NCI-H2081 (cell line): ENCODE results near the gene ADIRF.
A peak's percentile ranks its signal among the peaks of the same experiment; 100 is the strongest.
"Not testable (repeated sequence)": the region's sequence is repeated elsewhere in the genome, so short reads cannot be mapped to it uniquely, and the experiment has no call there.

Source experiments
- DNase-seq, 2 experiments: peaks; one replicate each; lab custom pipeline; 2025; lab: John Stamatoyannopoulos, UW

Gene ADIRF

DNA sequence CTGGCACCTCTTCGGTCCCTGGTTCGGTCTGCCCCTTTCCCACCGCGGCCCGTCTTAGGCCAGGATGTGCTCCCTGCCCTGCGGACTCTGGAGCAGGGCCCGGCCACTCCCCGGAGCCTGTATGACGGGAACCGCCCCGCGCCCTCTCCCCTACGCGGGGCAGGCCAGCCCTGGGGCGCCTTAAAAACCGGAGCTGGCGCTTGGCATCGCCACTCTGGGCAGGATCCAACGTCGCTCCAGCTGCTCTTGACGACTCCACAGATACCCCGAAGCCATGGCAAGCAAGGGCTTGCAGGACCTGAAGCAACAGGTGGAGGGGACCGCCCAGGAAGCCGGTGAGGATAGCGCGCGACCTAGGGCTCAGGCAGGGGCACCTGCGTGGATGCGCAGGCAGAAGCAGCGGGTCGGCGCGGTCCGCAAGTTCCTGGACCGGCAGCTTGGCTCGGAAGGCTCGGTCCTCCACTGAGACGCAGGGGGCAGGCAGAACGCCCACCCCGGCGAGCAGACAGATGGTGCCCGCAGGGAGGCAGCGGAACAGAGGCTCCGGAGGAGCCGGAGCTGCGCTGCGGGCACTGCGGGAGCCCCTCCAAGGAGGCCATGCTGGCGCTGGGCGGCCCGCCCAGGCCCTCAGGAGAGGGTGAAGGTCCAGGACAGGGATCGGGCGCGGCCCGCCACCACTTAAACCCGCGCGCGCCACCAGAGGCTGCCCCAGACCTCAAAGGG, at the start of gene ADIRF:
TSS of gene ADIRF (plus strand) at position 212 of the 723 bp plus-strand sequence. CDS start at position 275, 63 bp downstream.
- DNase-seq, result peak in 1 of 2 experiments; percentile 33

- DNase-seq, result no peak
Observed at GRCh38 chr10:86922553-86922961, 45.7 kb upstream of the ADIRF start.

- no peak for DNase-seq
Observed at GRCh38 chr10:86929468-86930380, 38.6 kb upstream of the ADIRF start.

DNA sequence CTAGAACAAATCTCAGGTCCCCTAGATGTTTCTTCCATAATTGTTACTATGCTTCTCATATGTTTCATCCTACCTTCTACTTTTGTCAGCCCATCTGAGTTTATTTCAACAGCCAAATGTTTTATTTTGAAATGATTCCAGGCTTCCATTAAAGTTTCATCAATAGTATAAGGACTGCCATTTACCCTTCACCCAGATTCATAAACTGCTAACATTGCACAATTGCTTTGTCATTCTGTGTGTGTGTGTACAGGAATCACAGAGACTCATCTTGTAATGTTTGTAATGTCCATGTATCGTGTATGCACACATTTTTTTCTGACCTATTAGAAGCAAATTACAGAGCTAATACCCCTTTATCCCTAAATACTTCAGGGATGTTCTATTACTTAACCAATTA, 36.4 kb upstream of the ADIRF start:
- DNase-seq, result no peak

GRCh38 chr10:86932674-86933073, 35.6 kb upstream of the ADIRF start:
- no peak for DNase-seq

DNA sequence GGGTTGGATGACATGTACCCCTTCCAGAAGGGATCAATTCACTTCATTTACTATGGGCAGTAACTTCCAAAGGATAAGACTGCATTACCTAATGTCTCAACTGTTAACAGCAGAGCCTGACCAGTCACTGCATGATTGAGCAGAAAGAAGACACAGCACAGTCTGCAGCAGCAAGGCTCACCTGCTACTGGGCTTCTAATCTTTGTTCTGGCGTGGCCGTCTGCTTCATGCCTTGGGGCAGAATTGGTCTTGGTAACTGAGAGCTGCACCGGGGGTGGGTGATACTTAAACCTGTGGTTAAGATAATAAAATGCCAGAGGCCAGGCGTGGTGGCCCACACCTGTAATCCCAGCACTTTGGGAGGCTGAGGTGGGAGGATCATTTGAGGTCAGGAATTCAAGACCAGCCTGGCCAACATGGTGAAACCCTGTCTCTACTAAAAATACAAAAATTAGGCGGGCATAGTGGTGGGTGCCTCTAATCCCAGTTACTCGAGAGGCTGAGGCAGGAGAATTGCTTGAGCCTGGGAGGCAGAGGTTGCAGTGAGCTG, 34.0 kb upstream of the ADIRF start:
- not testable (repeated sequence) for DNase-seq

- DNase-seq, result no peak
Observed at GRCh38 chr10:86936661-86937501, 31.4 kb upstream of the ADIRF start.

DNA sequence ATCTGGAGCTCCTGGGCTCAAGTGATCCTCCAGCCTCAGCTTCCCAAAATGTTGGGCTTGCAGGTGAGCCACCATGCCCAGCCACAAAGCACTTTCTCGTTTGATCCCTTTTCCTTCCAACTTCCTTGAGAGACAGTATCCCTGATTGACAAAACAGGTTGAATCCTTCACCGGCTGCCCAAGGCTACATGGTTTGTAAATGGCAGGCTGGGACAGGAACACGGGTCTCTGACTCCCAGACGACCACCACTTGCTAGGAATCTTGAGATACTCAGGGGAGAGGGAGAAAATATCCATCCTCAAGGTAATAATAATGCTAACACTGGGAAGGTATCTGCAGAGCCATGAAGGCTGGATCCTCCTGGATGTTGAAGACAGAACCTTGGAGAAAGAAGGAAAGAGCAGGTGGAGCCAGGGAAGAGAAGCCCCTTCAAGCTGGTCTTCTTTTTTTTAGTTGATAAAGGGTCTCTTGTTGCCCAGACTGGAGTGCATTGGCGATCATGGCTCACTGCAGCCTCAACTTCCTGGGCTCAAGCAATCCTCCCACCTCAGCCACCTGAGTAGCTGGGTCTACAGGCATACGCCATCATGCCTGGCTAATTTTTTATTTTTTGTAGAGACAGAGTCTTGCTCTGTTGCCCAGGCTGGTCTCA, 30.7 kb upstream of the ADIRF start:
- no peak for DNase-seq

DNA sequence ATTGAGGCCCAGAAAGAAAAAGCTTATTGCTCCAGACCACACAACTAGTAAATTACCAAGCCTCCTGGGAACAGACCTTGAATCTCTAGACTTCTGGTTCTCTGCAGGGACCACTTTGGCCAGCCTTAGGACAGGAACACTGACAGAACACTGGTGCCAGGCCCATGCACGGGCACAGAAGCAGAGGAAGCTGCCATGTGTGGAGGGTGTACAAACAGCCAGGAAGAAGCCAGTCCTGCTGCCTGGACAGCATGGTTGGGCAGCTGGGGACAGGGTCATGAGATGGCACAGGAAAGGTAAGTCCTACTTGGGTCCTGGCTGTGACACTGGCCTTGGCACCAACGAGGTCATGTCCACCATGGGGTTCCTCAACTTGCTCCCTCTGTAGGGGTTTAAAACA, 30.0 kb upstream of the ADIRF start:
- DNase-seq, result no peak

- DNase-seq, result not testable (repeated sequence)
Observed at GRCh38 chr10:86940076-86940475, 28.2 kb upstream of the ADIRF start.

DNA sequence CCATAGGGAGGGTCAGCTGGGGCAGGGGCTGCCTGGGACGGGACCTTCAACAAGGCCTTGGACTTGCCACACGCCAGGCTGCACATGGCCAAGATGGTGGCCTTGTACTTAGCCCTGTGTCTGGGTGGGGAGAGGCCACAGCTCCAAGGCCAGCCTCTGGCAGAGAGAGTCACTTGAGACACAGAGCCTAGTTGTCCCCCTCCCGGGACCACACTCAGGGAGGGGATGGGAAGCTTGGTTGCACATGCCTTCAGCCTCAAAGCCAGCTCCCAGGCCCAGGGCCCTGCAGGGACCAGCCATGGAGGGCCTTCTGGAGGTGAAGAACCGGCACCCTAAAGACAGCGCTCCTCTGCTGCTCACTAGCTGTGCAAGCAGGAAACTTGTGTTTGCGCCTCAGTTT, 27.6 kb upstream of the ADIRF start:
- no peak for DNase-seq

DNA sequence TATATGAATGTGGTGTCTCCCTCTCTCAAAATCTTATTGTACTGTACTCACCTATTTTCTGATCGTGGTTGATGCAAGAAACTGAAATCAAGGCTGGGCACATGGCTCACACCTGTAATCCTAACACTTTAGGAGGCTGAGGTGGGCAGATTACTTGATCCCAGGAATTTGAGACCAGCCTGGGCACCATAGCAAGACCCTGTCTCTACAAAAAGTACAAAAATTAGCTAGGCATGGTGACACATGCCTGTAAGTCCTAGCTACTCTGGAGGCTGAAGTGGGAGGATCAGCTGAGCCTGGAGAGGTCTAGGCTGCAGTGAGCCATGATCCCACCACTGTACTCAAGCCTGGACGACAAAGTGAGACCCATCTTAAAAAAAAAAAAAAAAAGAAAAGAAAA, 26.9 kb upstream of the ADIRF start:
- no peak for DNase-seq

GRCh38 chr10:86941991-86942421, 26.3 kb upstream of the ADIRF start:
- DNase-seq, result no peak

- no peak for DNase-seq
Observed at GRCh38 chr10:86942441-86943315, 25.6 kb upstream of the ADIRF start.

- DNase-seq, result no peak
Observed at GRCh38 chr10:86943316-86944030, 24.8 kb upstream of the ADIRF start.

GRCh38 chr10:86944031-86944419, 24.3 kb upstream of the ADIRF start:
- no peak for DNase-seq

DNA sequence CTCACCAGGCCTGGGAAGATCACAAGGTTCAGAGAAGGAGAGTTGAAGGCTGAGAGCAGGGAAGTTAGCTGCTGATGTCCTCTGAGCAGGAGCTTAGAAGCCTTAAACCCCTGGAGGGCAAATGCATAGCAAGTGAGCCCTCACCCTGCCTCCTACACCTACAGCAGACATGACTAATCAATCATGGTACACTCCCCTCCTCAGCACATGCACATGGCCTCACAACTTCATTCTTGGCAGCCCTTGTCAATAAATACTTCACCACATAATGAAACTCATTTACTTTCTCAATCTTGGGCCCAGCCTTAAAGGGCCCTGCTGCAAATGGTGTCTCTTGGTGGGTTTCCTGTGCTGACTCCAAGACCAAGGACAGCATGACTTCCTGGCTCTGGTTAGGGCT, 23.8 kb upstream of the ADIRF start:
- no peak for DNase-seq

DNA sequence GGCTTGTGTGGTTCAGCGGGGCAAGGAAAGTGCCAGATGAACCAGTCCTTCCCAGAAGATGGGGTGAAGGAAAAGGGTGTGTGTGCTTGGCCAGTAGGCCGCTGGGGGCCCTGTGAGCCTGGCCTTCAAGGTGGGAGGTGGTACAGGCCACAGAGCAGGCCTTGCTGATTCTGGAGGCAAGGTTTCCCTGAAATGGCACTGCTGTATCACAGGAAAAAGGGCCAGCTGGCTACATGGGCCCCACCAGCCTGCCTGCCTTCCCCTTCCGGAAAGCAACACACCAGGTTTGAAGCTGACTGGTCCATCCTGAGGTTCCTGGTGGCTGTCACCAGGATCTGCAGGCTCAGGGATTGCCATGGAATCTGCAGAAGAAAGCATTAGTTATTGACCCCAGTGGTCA, 23.4 kb upstream of the ADIRF start:
- DNase-seq, result no peak

GRCh38 chr10:86945361-86946212, 22.7 kb upstream of the ADIRF start:
- no peak for DNase-seq
